GM19043 (cell line): ENCODE results near the gene SLC5A11.

Experiments
- ATAC-seq: cut with Tn5 transposase; IDR thresholded peaks from one replicate; pipeline ENCODE4 v1.9.1; 2021; ENCODE audit warnings: low read depth; ENCODE audit not compliant: unreplicated experiment

SLC5A11 gene

GRCh38 chr16:24955975-24956731 lies 110.4 kb downstream of the SLC5A11 start:
- no peak for ATAC-seq

GRCh38 chr16:24957887-24958286 lies 112.1 kb downstream of the SLC5A11 start:
- no peak for ATAC-seq
